Activated CD4-positive, alpha-beta memory T cell treated with anti-CD3 and anti-CD28 coated beads for 36 hours (primary cell): Measurements from ENCODE around the gene LIAS. TPM values are rescaled to one million over a fixed set of nuclear protein-coding genes. Genes with fewer than 3 reads are reported as not detected.
"Not testable (repeated sequence)": the region's sequence is repeated elsewhere in the genome, so short reads cannot be mapped to it uniquely, and the experiment has no call there.

Experiments
- CTCF ChIA-PET: fragments of 350-600 bp; sonication (Branson Sonifier 250); formaldehyde crosslinking; loops from one replicate; lab custom pipeline; 2021; ENCODE audit warnings: antibody characterized with exemption, inconsistent platforms; lab: Charles Lee
- POLR2A ChIA-PET: fragments of 350-600 bp; sonication (Branson Sonifier 250); formaldehyde crosslinking; loops from one replicate; lab custom pipeline; 2021; ENCODE audit warnings: antibody characterized with exemption; lab: Charles Lee
- DNase-seq: peaks from one replicate; pipeline ENCODE4 v3.0.0-alpha.2; 2020
- H3K27ac Mint-ChIP-seq: one replicate; pipeline ENCODE4 v1.8.0; 2021; ENCODE audit warnings: mixed read lengths
- H3K27me3 Mint-ChIP-seq: one replicate; pipeline ENCODE4 v1.8.0; 2021; ENCODE audit warnings: mixed read lengths
- H3K36me3 Mint-ChIP-seq: one replicate; pipeline ENCODE4 v1.8.0; 2021; ENCODE audit warnings: mixed read lengths
- H3K4me1 Mint-ChIP-seq: one replicate; pipeline ENCODE4 v1.8.0; 2021; ENCODE audit warnings: low read depth, mixed read lengths
- H3K4me3 Mint-ChIP-seq: one replicate; pipeline ENCODE4 v1.8.0; 2021; ENCODE audit warnings: mild to moderate bottlenecking, mixed read lengths
- H3K9me3 Mint-ChIP-seq: one replicate; pipeline ENCODE4 v1.8.0; 2021; ENCODE audit warnings: mixed read lengths
- intact Hi-C: fragments of 100-400 bp; cut with micrococcal nuclease; formaldehyde crosslinking; loops from one replicate; pipeline ENCODE4 v1.15.1; 2023
- total RNA-seq, 2 experiments: library from RNA; stranded (reverse); gene quantifications; one replicate each; pipeline ENCODE4 v1.2.3, GENCODE V29; 2021

LIAS gene
- total RNA-seq, 2 experiments from 2014 or later, result 23.2 to 23.7 TPM

GRCh38 chr4:39505581-39505980 is 46.7 kb downstream of the LIAS start:
- Mint-ChIP-seq H3K4me1 (no peaks in the 10 kb centered on the region), H3K27me3 (no peaks in the 10 kb centered on the region), H3K9me3 (no peaks in the 10 kb centered on the region), H3K36me3 (peaks cover 31% of the 10 kb centered on the region), H3K27ac (no peak overlapping the region), H3K4me3 (no peak overlapping the region)
- POLR2A ChIA-PET, result no interaction called here
- CTCF ChIA-PET, result interaction anchor here (1.2 kb wide), 1 partner anchor 35 kb away, joined by 3 read pairs; no protein-coding TSS in a partner anchor
- intact Hi-C loops, result no loop called here
- DNase-seq, result no peak

GRCh38 chr4:39510348-39510929 is 51.6 kb downstream of the LIAS start:
- H3K27ac Mint-ChIP-seq, result no peak overlapping the region
- CTCF ChIA-PET, result no interaction called here

GRCh38 chr4:39514266-39514665 is 55.4 kb downstream of the LIAS start:
- DNase-seq, H3K4me3 Mint-ChIP-seq, CTCF ChIA-PET, H3K27ac Mint-ChIP-seq, H3K4me1 Mint-ChIP-seq, H3K36me3 Mint-ChIP-seq, intact Hi-C loops, H3K27me3 Mint-ChIP-seq, H3K9me3 Mint-ChIP-seq, POLR2A ChIA-PET: not testable (repeated sequence)

More at GRCh38 chr4:39510348-39510929, 51.6 kb downstream of the LIAS start:
- H3K4me1 Mint-ChIP-seq, result no peaks in the 10 kb centered on the region
- POLR2A ChIA-PET, result no interaction called here
- H3K36me3 Mint-ChIP-seq, result peaks cover 17% of the 10 kb centered on the region
- no peak overlapping the region for H3K4me3 Mint-ChIP-seq
- no peak for DNase-seq
- no peaks in the 10 kb centered on the region for H3K27me3 Mint-ChIP-seq
- no peaks in the 10 kb centered on the region for H3K9me3 Mint-ChIP-seq
- intact Hi-C loops, result no loop called here

- CTCF ChIA-PET, result no interaction called here
- no peak overlapping the region for H3K27ac Mint-ChIP-seq
- no peaks in the 10 kb centered on the region for H3K9me3 Mint-ChIP-seq
- intact Hi-C loops, result no loop called here
- no peak overlapping the region for H3K4me3 Mint-ChIP-seq
- POLR2A ChIA-PET, result no interaction called here
- H3K27me3 Mint-ChIP-seq, result no peaks in the 10 kb centered on the region
- no peak for DNase-seq
- H3K36me3 Mint-ChIP-seq, result peaks cover 4% of the 10 kb centered on the region
- no peaks in the 10 kb centered on the region for H3K4me1 Mint-ChIP-seq
These were observed 56.1 kb downstream of the LIAS start for GRCh38 chr4:39514888-39515401.

- POLR2A ChIA-PET, H3K4me3 Mint-ChIP-seq, intact Hi-C loops, H3K36me3 Mint-ChIP-seq, H3K27ac Mint-ChIP-seq, CTCF ChIA-PET, H3K9me3 Mint-ChIP-seq, H3K4me1 Mint-ChIP-seq, DNase-seq, H3K27me3 Mint-ChIP-seq: not testable (repeated sequence)
These were observed 57.0 kb downstream of the LIAS start for GRCh38 chr4:39515669-39516401.

GRCh38 chr4:39516407-39516966 is 57.6 kb downstream of the LIAS start:
- no peaks in the 10 kb centered on the region for H3K4me1 Mint-ChIP-seq
- intact Hi-C loops, result no loop called here
- no peak for DNase-seq
- ChIA-PET POLR2A (no interaction called here), CTCF (no interaction called here)
- H3K9me3 Mint-ChIP-seq, result no peaks in the 10 kb centered on the region
- no peak overlapping the region for H3K27ac Mint-ChIP-seq
- H3K36me3 Mint-ChIP-seq, result peaks cover 4% of the 10 kb centered on the region
- no peaks in the 10 kb centered on the region for H3K27me3 Mint-ChIP-seq
- no peak overlapping the region for H3K4me3 Mint-ChIP-seq

- DNase-seq, result no peak
- Mint-ChIP-seq H3K9me3 (no peaks in the 10 kb centered on the region), H3K27me3 (no peaks in the 10 kb centered on the region), H3K4me1 (no peaks in the 10 kb centered on the region), H3K36me3 (no peaks in the 10 kb centered on the region), H3K4me3 (no peak overlapping the region), H3K27ac (no peak overlapping the region)
- POLR2A ChIA-PET, result no interaction called here
- CTCF ChIA-PET, result no interaction called here
- intact Hi-C loops, result no loop called here
These were observed 59.6 kb downstream of the LIAS start for GRCh38 chr4:39518484-39518883.

- Mint-ChIP-seq H3K27ac (no peak overlapping the region), H3K4me3 (no peak overlapping the region), H3K36me3 (no peaks in the 10 kb centered on the region), H3K4me1 (peaks cover 7% of the 10 kb centered on the region), H3K27me3 (no peaks in the 10 kb centered on the region), H3K9me3 (no peaks in the 10 kb centered on the region)
- ChIA-PET POLR2A (no interaction called here), CTCF (no interaction called here)
- intact Hi-C loops, result loop anchor here (10.0 kb wide), 1 partner anchor 167 kb away; no protein-coding TSS in a partner anchor
- DNase-seq, result no peak
These were observed 62.5 kb downstream of the LIAS start for GRCh38 chr4:39521253-39521919.

- CTCF ChIA-PET, result no interaction called here
- no peak overlapping the region for H3K4me3 Mint-ChIP-seq
These were observed 63.2 kb downstream of the LIAS start for GRCh38 chr4:39522068-39522467.

GRCh38 chr4:39524161-39524957 is 65.5 kb downstream of the LIAS start:
- no peak for DNase-seq
- H3K27ac Mint-ChIP-seq, result no peak overlapping the region
- ChIA-PET CTCF (interaction anchor here (0.6 to 1.0 kb wide), 3 partner anchors 55 to 178 kb away, joined by 3 to 5 read pairs (median 3); no protein-coding TSS in a partner anchor), POLR2A (no interaction called here)
- intact Hi-C loops, result loop anchor here (10.0 kb wide), 1 partner anchor 170 kb away; no protein-coding TSS in a partner anchor
- no peaks in the 10 kb centered on the region for H3K27me3 Mint-ChIP-seq
- H3K36me3 Mint-ChIP-seq, result peaks cover 2% of the 10 kb centered on the region
- no peak overlapping the region for H3K4me3 Mint-ChIP-seq
- H3K4me1 Mint-ChIP-seq, result peaks cover 18% of the 10 kb centered on the region
- no peaks in the 10 kb centered on the region for H3K9me3 Mint-ChIP-seq

More at GRCh38 chr4:39522068-39522467, 63.2 kb downstream of the LIAS start:
- Mint-ChIP-seq H3K36me3 (no peaks in the 10 kb centered on the region), H3K9me3 (no peaks in the 10 kb centered on the region), H3K27ac (no peak overlapping the region), H3K4me1 (peaks cover 10% of the 10 kb centered on the region), H3K27me3 (no peaks in the 10 kb centered on the region)
- intact Hi-C loops, result loop anchor here (10.0 kb wide), 1 partner anchor 167 kb away; no protein-coding TSS in a partner anchor
- no peak for DNase-seq
- POLR2A ChIA-PET, result no interaction called here
